Lower leg skin (tissue), 3 donors: ENCODE results near the gene SLC37A1.

Source experiments
- CTCF ChIP-seq, 3 donors: fragments of 450-650 bp; IDR thresholded peaks; one replicate each; pipeline ENCODE4 v1.5.1; 2016; ENCODE audit warnings: antibody characterized with exemption in 3 of 3, mild to moderate bottlenecking in 3 of 3, moderate library complexity in 2 of 3
- POLR2A ChIP-seq, 2 donors: fragments of 450-650 bp; IDR thresholded peaks; one replicate each; pipeline ENCODE4 v1.6.1; 2016 to 2017; ENCODE audit warnings: antibody characterized with exemption in 2 of 2, mild to moderate bottlenecking in 1 of 2, moderate library complexity in 1 of 2

- TF ChIP-seq CTCF (IDR thresholded peaks at IDR 0.05) (no peak), POLR2A (IDR thresholded peaks at IDR 0.05) (no peak)
These were observed 65.9 kb downstream of the SLC37A1 start for GRCh38 chr21:42579456-42580075.
